ENCODE measurements around the gene HELZ2.
"Not testable (repeated sequence)": the region's sequence is repeated elsewhere in the genome, so short reads cannot be mapped to it uniquely, and the experiment has no call there.

The HELZ2 gene

GRCh38 chr20:63564036-63564810 lies 9.8 kb downstream of the HELZ2 start:
- FAIRE-seq, result no peak

DNA sequence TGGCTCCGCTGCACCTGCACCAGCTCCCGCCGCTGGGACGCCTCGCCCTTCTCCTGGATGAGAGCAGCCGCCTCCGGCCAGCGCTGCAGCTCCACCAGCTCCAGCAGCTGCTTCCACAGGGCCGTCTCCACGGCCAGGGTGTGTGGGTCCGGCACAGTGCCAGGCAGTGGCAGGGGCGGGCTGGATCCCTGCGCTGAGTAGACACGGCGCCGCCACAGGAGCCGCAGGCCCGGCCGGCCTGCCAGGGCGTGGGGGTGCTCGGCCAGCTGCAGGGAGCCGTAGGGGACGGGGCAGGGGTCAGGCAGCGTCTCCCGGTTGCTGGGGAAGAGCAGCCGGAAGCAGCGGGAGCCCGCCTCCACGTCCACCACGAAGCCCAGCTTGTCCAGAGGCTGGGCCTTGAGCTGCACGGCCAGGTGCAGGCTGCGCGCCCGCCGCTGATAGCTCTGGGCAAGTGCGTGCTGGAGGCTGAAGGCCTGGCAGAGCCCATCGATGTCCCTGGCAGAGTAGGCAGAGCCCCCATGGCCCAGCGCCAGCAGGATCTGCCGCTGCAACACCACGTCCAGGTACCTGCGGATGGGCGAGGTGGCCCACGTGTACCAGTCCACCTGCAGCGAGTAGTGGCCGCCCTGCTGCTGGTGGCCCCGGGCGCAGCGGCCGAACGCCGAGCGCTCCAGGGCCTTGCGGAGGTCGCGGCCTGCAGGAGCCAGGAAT lies 10.7 kb downstream of the HELZ2 start:
- FAIRE-seq, result no peak

DNA sequence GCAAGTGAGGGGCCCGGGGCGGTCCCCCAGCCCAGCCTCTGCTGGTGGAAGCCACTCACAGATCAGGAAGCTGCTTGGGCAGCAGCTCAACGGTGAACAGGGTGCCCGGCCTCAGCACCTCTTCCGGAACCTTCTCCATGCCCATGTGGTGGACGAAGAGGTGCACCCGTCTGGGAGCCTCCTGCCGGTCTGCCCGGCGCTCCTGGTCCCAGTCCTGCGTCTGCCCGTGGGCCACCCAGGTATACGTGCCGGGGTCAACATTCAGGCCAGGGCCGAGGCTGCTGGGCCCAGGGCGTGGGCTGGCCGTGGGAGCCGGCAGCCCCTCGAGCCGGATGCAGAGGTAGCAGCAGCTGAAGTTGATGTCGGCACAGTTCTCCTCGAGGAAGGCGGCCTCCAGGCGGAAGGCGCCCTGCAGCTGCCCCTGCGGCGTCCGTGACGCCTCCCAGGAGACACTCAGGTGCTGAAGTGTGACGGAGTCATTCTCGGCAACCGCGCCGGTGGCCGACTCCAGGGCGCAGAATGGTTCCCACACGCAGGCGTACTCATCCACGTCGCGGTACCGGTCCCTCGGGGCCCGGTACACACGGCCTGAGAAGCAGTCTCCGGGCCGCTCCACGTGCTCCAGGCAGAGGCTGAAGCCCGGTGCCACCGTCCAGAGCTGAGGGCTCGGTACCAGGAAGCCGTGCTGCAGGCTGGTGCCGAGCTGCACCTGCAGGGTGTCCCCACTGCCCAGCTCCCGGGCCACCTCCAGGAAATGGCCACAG lies 11.4 kb downstream of the HELZ2 start:
- no peak for FAIRE-seq

- FAIRE-seq, result no peak
Measured at GRCh38 chr20:63561624-63562396, 12.2 kb downstream of the HELZ2 start.

DNA sequence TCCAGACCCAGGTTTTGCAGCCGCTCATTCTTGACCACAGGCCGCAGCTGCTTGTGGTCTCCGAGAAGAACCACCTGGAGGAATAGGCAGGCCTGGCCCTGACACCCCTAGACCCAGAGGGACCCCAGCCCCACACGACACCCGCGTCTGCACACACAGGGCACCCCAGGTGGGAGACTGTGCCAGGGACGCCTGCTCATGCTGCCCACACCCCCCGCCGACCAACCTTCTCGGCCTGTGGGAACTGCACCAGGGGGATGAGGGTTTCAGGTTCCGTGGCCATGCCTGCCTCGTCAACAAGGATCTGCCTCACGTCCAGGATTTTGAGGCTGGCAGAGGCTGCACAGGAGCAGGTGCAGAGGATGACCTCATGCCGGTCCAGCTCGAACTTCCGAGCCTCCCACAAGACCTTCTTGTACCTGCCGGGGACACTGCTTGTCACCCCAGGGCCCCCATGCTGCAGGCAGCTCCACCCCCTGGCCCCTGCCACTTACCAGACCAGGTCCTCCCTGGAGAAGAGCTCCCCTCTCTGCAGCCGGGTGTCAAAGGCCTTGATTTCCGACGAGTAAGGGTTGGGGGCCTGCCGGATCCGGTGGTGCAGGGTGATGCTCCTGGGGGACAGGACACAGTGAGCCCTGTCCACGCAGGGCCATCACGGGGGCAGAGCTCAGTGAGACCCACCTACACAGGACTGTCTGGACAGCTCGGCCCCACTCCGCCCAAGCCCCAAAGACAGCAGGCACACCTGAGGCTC lies 13.0 kb downstream of the HELZ2 start:
- no peak for FAIRE-seq

DNA sequence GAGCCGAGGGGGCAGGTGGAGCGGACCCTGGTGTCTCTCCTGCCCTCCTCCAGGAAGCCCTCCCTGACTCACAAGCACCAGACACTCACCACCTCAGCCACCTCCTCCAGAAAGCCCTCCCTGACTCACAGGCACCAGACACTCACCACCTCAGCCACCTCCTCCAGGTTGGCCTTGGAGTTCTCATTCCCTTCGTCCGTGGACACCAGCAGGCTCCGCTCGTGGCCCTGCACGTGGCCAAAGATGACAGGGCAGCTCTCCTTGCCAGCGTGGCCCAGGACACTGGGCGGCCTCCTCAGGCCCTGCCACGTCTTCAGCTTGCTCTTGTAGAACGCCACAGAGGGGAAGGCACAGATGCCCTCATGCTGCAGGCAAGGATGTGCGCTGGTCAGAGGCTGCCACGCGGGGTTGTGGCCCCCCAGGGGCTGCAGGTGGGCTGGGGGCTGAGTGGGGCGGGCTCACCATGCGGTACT lies 13.7 kb downstream of the HELZ2 start:
- no peak for FAIRE-seq

- FAIRE-seq, result not testable (repeated sequence)
Measured at GRCh38 chr20:63559485-63560332, 14.3 kb downstream of the HELZ2 start.

- FAIRE-seq, result no peak
Measured at GRCh38 chr20:63558804-63559484, 15.1 kb downstream of the HELZ2 start.

GRCh38 chr20:63557481-63557891 lies 16.6 kb downstream of the HELZ2 start:
- FAIRE-seq, result no peak

DNA sequence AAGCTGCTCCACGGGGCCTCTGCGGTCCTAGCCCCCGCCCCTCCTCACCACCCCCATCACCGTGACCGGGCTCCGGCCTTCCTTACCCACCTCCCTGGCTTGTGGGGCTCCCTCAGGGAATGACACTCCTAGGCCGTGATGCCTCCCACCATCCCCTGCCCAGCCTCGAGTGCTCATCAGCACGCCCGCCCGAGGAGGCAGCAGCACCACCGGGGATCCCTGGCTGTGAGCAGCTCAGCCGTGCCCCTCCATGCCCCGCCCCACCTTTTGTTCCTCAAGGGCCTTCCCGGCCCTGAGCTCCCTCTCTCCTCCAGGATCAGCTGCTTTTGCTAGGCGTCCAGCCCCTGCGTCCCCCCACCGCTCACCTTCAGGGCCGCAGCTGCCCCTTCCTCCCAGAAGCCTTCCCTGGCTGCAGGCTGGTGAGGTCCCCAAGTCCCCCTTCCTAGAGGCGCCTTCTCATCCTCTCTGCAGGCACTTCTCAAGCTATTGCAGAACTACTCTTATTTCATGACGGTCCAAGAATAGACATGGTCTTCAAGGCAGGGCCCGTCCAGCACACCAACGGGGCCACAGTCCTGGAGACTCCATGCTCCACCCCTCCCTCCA lies 17.1 kb downstream of the HELZ2 start:
- no peak for FAIRE-seq

DNA sequence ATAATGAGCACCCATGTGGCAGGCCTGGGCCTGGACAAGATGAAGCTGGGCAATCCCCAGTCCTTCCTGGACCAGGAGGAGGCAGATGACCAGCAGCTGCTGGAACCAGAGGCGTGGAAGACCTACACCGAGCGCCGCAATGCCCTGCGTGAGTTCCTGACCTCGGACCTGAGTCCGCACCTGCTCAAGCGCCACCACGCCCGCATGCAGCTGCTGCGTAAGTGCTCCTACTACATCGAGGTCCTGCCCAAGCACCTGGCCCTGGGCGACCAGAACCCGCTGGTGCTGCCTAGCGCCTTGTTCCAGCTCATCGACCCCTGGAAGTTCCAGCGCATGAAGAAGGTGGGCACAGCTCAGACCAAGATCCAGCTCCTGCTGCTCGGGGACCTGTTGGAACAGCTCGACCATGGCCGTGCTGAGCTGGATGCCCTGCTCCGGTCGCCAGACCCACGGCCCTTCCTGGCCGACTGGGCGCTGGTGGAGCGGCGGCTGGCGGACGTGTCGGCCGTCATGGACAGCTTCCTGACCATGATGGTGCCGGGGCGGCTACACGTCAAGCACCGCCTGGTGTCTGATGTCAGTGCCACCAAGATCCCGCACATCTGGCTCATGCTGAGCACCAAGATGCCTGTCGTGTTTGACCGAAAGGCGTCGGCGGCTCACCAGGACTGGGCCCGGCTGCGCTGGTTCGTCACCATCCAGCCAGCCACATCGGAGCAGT lies 18.2 kb downstream of the HELZ2 start:
- FAIRE-seq, result no peak

DNA sequence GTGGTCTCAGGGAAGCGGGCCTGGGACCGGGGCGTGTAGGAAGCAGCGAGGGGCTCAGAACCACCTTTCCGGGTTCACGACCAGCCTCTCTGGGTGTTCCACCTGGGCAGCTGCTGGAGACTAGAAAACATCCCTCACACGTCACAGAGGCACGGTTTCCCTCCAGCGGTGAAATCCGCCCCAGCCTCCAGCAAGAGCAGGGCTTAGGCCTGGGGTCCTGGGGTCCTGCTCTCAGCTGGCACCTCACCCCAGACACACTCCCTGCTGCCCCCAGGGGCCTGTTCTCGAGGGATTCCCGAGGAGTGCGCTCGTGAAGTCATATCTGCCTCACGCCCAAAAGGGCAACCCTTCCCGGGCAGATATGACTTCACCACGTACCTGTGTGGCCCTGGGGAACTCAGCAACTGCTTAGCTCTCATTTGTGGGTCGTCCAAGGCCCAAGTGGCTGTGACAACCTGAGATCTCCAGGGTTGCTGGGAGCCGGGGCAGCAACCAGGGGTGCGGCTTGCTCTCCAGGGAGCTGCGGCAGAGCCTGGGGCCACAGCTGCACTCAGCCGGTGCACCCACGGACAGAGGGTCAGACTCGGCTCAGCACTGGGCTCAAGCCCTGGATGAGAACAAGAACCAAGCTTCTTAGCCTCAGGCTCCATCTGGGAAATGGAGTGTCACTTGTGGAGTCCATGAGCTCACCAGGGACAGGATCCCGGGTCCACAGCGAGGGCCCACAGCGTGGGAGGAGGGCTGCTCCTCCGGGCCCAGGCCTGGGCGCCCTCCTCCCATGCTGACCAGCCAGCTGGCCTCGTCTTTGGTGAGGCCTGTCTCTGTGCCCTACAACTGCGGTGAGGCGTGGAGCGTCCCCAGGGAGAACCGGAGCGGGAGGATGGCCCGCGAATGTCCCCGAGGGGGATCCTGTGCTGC lies 19.4 kb downstream of the HELZ2 start:
- FAIRE-seq, result no peak

GRCh38 chr20:63553933-63554290 lies 20.1 kb downstream of the HELZ2 start, which contains the start of gene FNDC11:
FNDC11 (plus strand) TSS chr20:63554159; CDS start chr20:63555664, 1,505 bp downstream.
- no peak for FAIRE-seq

- no peak for FAIRE-seq
Measured at GRCh38 chr20:63553251-63553932, 20.6 kb downstream of the HELZ2 start.

GRCh38 chr20:63552481-63553249 lies 21.4 kb downstream of the HELZ2 start:
- FAIRE-seq, result no peak

DNA sequence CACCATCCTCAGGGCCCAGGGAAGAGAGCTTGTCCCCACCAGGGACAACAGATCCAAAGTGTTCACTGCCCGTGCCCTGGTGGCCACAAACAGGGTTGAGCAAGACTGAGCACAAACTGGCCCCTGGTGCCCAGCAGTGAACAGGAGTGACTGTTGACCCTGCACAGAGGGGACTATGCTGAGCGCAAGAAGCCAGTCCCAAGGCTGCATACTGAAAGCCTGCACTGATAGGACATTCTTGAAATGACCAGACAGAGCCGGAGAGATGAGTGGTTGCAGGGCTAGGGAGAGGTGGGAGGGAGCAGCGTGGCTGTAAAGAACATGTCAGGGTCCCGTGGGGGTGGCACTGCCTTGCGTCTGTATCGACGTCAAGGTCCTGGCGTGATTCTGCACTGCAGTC lies 23.0 kb downstream of the HELZ2 start:
- FAIRE-seq, result no peak

Data from islet of Langerhans (tissue), 1 donor.